ENCODE measurements around the gene GALE. TPM values are rescaled to one million over a fixed set of nuclear protein-coding genes. Genes with fewer than 3 reads are reported as not detected.
"Not testable (repeated sequence)": the region's sequence is repeated elsewhere in the genome, so short reads cannot be mapped to it uniquely, and the experiment has no call there.

GALE gene
- total RNA-seq, 1 donor from 2014 or later: 24.9 TPM

DNA sequence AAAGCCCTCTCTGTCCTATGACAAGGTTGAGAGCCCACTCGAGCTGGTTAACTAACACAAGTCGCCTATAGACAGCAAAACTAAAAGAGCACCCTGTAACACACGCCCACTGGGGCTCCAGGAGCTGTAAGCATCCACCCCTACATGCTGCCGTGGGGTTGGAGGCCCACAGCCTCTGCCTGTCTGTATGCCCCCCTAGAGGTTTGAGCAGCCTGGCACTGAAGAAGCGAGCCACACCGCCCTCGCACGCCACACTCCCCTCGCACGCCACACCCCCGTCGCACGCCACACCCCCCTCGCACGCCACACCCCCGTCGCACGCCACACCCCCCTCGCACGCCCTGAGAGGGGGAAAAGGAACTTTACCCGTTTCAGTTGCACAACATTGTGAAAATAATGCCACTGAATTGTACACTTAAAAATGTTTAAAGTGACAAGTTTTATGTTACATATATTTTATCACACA is 37.9 kb upstream of the GALE start:
- Mint-ChIP-seq H3K36me3 (ENCODE audit: low read depth) (no peaks in the 10 kb centered on the region), H3K27me3 (ENCODE audit: low read depth) (peaks cover 11% of the 10 kb centered on the region), H3K4me3 (ENCODE audit: unreplicated experiment) (peak overlapping the region; percentile 73), H3K4me1 (ENCODE audit: low read depth) (peaks cover 6% of the 10 kb centered on the region), H3K27ac (ENCODE audit: unreplicated experiment) (peak overlapping the region; percentile 65), H3K9me3 (ENCODE audit: low read depth) (no peaks in the 10 kb centered on the region)
- TF ChIP-seq, protein P1, sequence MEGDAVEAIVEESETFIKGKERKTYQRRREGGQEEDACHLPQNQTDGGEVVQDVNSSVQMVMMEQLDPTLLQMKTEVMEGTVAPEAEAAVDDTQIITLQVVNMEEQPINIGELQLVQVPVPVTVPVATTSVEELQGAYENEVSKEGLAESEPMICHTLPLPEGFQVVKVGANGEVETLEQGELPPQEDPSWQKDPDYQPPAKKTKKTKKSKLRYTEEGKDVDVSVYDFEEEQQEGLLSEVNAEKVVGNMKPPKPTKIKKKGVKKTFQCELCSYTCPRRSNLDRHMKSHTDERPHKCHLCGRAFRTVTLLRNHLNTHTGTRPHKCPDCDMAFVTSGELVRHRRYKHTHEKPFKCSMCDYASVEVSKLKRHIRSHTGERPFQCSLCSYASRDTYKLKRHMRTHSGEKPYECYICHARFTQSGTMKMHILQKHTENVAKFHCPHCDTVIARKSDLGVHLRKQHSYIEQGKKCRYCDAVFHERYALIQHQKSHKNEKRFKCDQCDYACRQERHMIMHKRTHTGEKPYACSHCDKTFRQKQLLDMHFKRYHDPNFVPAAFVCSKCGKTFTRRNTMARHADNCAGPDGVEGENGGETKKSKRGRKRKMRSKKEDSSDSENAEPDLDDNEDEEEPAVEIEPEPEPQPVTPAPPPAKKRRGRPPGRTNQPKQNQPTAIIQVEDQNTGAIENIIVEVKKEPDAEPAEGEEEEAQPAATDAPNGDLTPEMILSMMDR (IDR thresholded peaks at IDR 0.05): no peak
- no peak for DNase-seq (ENCODE audit: low spot score)

DNA sequence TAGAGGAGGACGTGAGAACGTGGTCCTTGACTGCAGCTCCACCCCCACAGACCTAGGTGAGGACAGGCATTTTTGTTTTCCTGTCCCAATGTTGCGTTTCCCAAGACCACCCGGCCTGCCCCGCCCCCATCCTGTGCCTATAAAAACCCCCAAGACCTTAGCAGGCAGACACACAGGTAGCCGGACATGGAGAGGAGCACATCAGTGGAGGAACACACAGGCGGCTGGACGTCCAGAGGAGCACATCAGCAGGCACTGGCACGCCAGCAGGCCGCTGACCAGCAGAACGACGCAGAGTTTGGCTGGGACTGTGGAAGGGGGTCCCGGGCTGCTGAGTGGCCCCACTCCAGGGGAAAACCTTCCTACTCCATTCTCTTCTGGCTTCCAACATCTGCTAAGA is 37.4 kb upstream of the GALE start:
- H3K27me3 Mint-ChIP-seq (ENCODE audit: low read depth): peaks cover 11% of the 10 kb centered on the region
- H3K9me3 Mint-ChIP-seq (ENCODE audit: low read depth): no peaks in the 10 kb centered on the region
- no peak for DNase-seq (ENCODE audit: low spot score)
- no peaks in the 10 kb centered on the region for H3K36me3 Mint-ChIP-seq (ENCODE audit: low read depth)
- TF ChIP-seq, protein P1 (IDR thresholded peaks at IDR 0.05): no peak
- H3K4me3 Mint-ChIP-seq (ENCODE audit: unreplicated experiment): peak overlapping the region; percentile 73
- H3K27ac Mint-ChIP-seq (ENCODE audit: unreplicated experiment): no peak overlapping the region
- peaks cover 6% of the 10 kb centered on the region for H3K4me1 Mint-ChIP-seq (ENCODE audit: low read depth)

DNA sequence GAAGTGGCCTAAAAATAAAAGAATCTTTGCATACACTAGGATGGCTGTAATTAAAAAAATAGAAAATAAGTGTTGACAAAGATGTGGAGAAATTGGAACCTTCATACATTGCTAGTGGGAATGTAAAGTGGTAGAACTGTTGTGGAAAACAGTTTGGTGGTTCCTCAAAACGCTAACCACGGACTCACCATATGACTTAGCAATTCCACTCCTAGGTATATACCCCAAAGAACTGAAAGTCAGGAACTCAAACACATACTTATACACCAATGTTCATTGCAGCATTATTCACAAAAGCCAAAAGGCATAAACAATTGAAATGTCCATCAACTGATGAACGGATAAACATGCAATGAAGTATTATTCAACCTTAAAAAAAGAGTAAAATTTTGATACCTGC is 35.5 kb upstream of the GALE start:
- Mint-ChIP-seq H3K4me1 (ENCODE audit: low read depth) (peaks cover 6% of the 10 kb centered on the region), H3K4me3 (ENCODE audit: unreplicated experiment) (no peak overlapping the region), H3K36me3 (ENCODE audit: low read depth) (no peaks in the 10 kb centered on the region), H3K27ac (ENCODE audit: unreplicated experiment) (no peak overlapping the region), H3K9me3 (ENCODE audit: low read depth) (no peaks in the 10 kb centered on the region), H3K27me3 (ENCODE audit: low read depth) (peaks cover 9% of the 10 kb centered on the region)
- DNase-seq (ENCODE audit: low spot score): no peak
- TF ChIP-seq, protein P1 (IDR thresholded peaks at IDR 0.05): no peak

DNA sequence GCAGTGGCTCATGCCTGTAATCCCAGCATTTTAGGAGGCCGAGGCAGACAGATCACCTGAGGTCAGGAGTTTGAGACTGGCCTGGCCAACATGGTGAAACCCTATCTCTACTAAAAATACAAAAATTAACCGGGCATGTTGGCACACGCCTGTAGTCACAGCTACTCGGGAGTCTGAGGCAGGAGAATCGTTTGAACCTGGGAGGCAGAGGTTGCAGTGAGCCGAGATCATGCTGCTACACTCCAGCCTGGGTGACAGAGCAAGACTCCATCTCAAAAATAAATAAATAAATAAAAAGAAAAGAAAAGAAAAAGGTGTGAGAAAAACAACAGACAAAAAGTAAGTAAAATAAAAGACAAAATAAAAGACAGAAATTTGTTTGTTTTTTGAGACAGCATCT is 33.6 kb upstream of the GALE start:
- H3K27ac Mint-ChIP-seq (ENCODE audit: unreplicated experiment); H3K36me3 Mint-ChIP-seq (ENCODE audit: low read depth); H3K4me1 Mint-ChIP-seq (ENCODE audit: low read depth); H3K9me3 Mint-ChIP-seq (ENCODE audit: low read depth); H3K27me3 Mint-ChIP-seq (ENCODE audit: low read depth); H3K4me3 Mint-ChIP-seq (ENCODE audit: unreplicated experiment); DNase-seq (ENCODE audit: low spot score): not testable (repeated sequence)

DNA sequence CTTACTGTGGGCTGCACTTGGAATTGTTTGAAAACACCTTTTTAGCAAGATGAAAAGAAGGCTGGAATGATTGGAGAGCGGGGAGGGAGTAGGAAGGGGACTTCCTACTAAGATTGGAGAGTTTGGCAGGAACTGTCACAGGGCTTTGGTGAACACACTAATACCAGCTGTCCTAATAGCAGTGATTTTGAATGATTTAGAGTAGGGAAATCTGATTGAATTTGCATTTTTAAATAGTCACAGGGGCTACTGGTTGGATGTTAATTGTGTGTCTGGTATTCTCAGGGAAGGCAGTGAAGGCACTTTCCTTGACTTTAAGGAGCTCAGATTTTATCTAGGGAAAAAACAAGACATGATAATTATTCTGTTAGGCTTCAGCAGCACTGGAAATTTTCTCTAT is 27.2 kb upstream of the GALE start:
- Mint-ChIP-seq H3K4me1 (ENCODE audit: low read depth) (peaks cover 19% of the 10 kb centered on the region), H3K36me3 (ENCODE audit: low read depth) (no peaks in the 10 kb centered on the region), H3K4me3 (ENCODE audit: unreplicated experiment) (no peak overlapping the region), H3K9me3 (ENCODE audit: low read depth) (no peaks in the 10 kb centered on the region), H3K27ac (ENCODE audit: unreplicated experiment) (no peak overlapping the region), H3K27me3 (ENCODE audit: low read depth) (no peaks in the 10 kb centered on the region)
- DNase-seq (ENCODE audit: low spot score): no peak
- TF ChIP-seq, protein P1 (IDR thresholded peaks at IDR 0.05): no peak

DNA sequence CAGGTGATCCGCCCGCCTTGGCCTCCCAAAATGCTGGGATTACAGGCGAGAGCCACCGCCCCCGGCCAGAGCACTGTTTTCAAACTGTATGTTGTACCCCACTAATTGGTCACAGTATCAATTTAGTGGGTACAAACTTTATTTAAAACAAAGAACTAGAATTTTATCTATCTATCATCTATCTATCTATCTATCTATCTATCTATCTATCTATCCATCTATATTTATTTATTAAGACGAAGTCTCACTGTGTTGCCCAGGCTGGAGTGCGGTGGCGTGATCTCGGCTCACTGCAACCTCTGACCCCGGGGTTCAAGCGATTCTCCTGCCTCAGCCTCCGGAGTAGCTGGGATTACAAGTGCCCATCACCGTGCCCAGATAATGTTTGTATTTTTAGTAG is 26.0 kb upstream of the GALE start:
- not testable (repeated sequence) for H3K36me3 Mint-ChIP-seq (ENCODE audit: low read depth); H3K4me3 Mint-ChIP-seq (ENCODE audit: unreplicated experiment); H3K9me3 Mint-ChIP-seq (ENCODE audit: low read depth); H3K27ac Mint-ChIP-seq (ENCODE audit: unreplicated experiment); DNase-seq (ENCODE audit: low spot score); H3K27me3 Mint-ChIP-seq (ENCODE audit: low read depth)
- peaks cover 19% of the 10 kb centered on the region for H3K4me1 Mint-ChIP-seq (ENCODE audit: low read depth)

Data from chondrocyte (in vitro differentiated cells).